Cardiac fibroblast (primary cell): ENCODE results near the gene LCA5.
A peak's percentile ranks its signal among the peaks of the same experiment; 100 is the strongest.
"Not testable (repeated sequence)": the region's sequence is repeated elsewhere in the genome, so short reads cannot be mapped to it uniquely, and the experiment has no call there.

Source experiments
- DNase-seq, 2 donors: peaks; one replicate each; pipeline versions ENCODE4 v3.0.0 to v3.0.0-alpha.2; 2010; ENCODE audit warnings: low read depth in 2 of 2
- H3K4me3 ChIP-seq, 2 donors: replicated peaks in 1 of 2; 1 replicate in 1 of 2; 2 replicates in 1 of 2; pipeline ENCODE4 v1.5.1; 2011; ENCODE audit warnings: low read depth in 2 of 2, low read length in 2 of 2, mild to moderate bottlenecking in 2 of 2, moderate library complexity in 1 of 2
- CTCF ChIP-seq: IDR thresholded peaks from one replicate; pipeline ENCODE4 v1.5.1; 2011; ENCODE audit warnings: low read depth, mild to moderate bottlenecking, low read length, inconsistent platforms

Gene LCA5

GRCh38 chr6:79538106-79538971 is 1.1 kb upstream of the LCA5 start:
- TF ChIP-seq CTCF = no peak

GRCh38 chr6:79536585-79536953 is 661 bp downstream of the LCA5 start:
- peak; percentile 52 to 64 for DNase-seq
- H3K4me3 ChIP-seq = peak overlapping the region; percentile 82 to 87
- TF ChIP-seq CTCF = no peak

More at GRCh38 chr6:79538106-79538971, 1.1 kb upstream of the LCA5 start:
- peak; percentile 18 to 43 for DNase-seq
- peak overlapping the region; percentile 82 to 87 for H3K4me3 ChIP-seq

- H3K4me3 ChIP-seq, DNase-seq: not testable (repeated sequence)
Measured at GRCh38 chr6:79529567-79529966, 7.7 kb downstream of the LCA5 start.

- H3K4me3 ChIP-seq = no peak overlapping the region
- peak in 1 of 2 donors; percentile 5 for DNase-seq
- no peak for TF ChIP-seq CTCF
Measured at GRCh38 chr6:79526897-79527296, 10.3 kb downstream of the LCA5 start.

- TF ChIP-seq CTCF = no peak
- peak; percentile 66 to 87 for DNase-seq
- H3K4me3 ChIP-seq = peak overlapping the region in 1 of 2 donors; percentile 1
Measured at GRCh38 chr6:79525272-79526100, 11.7 kb downstream of the LCA5 start.

GRCh38 chr6:79524065-79524464 is 13.2 kb downstream of the LCA5 start:
- DNase-seq = no peak
- no peak overlapping the region for H3K4me3 ChIP-seq
- no peak for TF ChIP-seq CTCF

GRCh38 chr6:79522609-79523008 is 14.6 kb downstream of the LCA5 start:
- DNase-seq = no peak
- H3K4me3 ChIP-seq = no peak overlapping the region
- TF ChIP-seq CTCF = no peak
